ENCODE measurements around the gene IMMP2L.

DNA sequence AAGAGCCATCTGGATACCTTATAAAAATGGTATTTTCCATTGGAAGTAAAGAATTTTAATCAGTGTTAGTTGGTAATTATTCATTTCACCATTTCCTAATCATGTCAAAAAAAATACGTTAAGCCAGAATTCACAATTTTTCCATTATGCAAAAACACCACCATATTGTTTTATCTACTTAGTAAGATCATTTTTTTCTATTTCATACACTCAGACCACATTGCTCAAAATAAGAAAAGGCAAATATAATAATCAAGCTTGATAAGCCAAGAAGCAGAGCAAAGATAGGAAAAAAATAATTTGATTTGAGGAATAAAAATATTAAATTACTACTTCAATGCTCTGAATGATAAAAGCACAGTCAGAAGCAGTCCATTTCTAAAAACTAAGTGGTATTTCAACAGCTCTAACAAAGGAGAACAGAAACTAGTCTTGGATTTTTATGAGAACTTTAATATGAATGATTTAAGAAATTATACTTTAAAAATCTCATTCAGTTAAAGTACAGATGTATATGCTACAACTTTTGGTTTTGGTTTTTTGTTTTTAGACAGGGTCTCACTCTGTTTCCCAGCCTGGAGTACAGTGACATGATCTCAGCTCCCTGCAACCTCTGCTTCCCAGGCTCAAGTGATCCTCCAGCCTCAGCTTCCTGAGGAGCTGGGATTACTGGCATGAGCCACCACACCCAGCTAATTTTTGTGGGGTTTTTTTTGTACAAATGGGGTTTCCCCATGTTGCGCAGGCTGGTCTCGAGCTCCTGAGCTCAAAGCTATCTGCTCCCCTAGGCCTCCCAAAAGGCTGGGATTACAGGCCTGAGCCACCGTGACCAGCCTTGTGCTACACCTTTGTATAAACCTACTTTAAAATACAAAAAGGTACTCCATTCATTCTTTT, 424.7 kb downstream of the IMMP2L start:
- TF ChIP-seq EZH2phosphoT487 (IDR thresholded peaks at IDR 0.05; ENCODE audit: insufficient read depth, low read depth) (no peak), EZH2 (IDR thresholded peaks at IDR 0.05; ENCODE audit: insufficient read depth, poor library complexity, severe bottlenecking) (no peak)

Data from GM23248 (cell line).